AG04450 (cell line): ENCODE data around the gene ACHE. TPM values are rescaled to one million over a fixed set of nuclear protein-coding genes. Genes with fewer than 3 reads are reported as not detected.

Experiments used
- CTCF ChIA-PET: fragments of 300-600, 350-600 bp; formaldehyde crosslinking; extraction: SDS; loops from one replicate; lab custom pipeline; 2022; ENCODE audit warnings: antibody characterized with exemption, inconsistent platforms; lab: Charles Lee
- POLR2A ChIA-PET: fragments of 350-600 bp; formaldehyde crosslinking; extraction: SDS; loops from one replicate; lab custom pipeline; 2021; ENCODE audit warnings: antibody characterized with exemption, inconsistent platforms; lab: Yijun Ruan, JAX
- DNase-seq: peaks from one replicate; pipeline ENCODE4 v3.0.0-alpha.2; 2011; ENCODE audit warnings: low read depth, low spot score
- H3K27ac ChIP-seq: one replicate; pipeline ENCODE4 v1.5.1; 2012; ENCODE audit warnings: low read depth, low read length, control low read depth
- H3K27me3 ChIP-seq: one replicate; pipeline ENCODE4 v1.6.0; 2012; ENCODE audit warnings: low read length; ENCODE audit not compliant: control insufficient read depth, insufficient read depth
- H3K4me3 ChIP-seq: 2 replicates; pipeline ENCODE4 v1.5.1; 2011; ENCODE audit warnings: mild to moderate bottlenecking, low read depth, low read length, control low read depth
- H3K9me3 ChIP-seq: 2 replicates; pipeline ENCODE4 v1.5.1; 2012; ENCODE audit warnings: low read length; ENCODE audit not compliant: control insufficient read depth, insufficient read depth
- CTCF ChIP-seq: IDR thresholded peaks from 2 replicates; pipeline ENCODE4 v1.5.1; 2011; ENCODE audit warnings: low read depth, low read length, control low read depth, inconsistent platforms
- polyA plus RNA-seq: library from polyadenylated mRNA; depleted of rRNA; stranded (reverse); fragments of >200 nt; gene quantifications from 2 replicates; pipeline ENCODE4 v1.2.3, GENCODE V29; 2011

The ACHE gene
- polyA plus RNA-seq, 1 experiment = 0.24 TPM

DNA sequence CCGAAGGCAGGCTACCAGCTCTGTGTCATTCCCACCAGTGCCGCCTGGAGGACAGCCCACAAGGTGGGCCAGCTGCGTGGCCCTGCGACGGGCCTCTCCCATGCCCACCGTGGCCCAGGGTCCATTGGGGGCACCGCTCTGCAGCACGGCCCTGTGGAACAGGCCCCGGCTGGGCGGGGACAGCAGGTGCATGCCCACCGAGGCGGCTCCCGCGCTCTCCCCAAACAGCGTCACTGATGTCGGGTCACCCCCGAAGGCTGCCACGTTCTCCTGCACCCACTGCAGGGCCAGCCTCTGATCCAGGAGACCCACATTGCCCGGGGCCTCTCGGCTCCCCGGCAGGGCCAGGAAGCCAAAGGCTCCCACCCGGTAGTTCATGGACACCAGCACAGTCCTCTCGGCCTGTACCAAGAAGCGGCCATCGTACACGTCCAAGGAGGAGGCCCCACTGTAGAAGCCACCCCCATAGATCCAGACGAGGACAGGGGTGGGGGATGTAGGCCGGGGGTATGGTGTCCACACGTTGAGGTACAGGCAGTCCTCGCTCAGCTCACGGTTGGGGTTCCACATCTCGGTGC, 2.3 kb downstream of the ACHE start:
- ChIA-PET POLR2A (no interaction called here), CTCF (interaction anchor here (0.6 to 1.1 kb wide), 2 partner anchors 184 to 351 kb away, joined by 3 to 6 read pairs; no protein-coding TSS in a partner anchor)
- Histone ChIP-seq H3K27me3 (peaks cover 26% of the 10 kb centered on the region), H3K27ac (no peak overlapping the region), H3K4me3 (no peak overlapping the region), H3K9me3 (no peaks in the 10 kb centered on the region; the same call in 1 of the 2 replicates)
- no peak for DNase-seq
- TF ChIP-seq CTCF = no peak

DNA sequence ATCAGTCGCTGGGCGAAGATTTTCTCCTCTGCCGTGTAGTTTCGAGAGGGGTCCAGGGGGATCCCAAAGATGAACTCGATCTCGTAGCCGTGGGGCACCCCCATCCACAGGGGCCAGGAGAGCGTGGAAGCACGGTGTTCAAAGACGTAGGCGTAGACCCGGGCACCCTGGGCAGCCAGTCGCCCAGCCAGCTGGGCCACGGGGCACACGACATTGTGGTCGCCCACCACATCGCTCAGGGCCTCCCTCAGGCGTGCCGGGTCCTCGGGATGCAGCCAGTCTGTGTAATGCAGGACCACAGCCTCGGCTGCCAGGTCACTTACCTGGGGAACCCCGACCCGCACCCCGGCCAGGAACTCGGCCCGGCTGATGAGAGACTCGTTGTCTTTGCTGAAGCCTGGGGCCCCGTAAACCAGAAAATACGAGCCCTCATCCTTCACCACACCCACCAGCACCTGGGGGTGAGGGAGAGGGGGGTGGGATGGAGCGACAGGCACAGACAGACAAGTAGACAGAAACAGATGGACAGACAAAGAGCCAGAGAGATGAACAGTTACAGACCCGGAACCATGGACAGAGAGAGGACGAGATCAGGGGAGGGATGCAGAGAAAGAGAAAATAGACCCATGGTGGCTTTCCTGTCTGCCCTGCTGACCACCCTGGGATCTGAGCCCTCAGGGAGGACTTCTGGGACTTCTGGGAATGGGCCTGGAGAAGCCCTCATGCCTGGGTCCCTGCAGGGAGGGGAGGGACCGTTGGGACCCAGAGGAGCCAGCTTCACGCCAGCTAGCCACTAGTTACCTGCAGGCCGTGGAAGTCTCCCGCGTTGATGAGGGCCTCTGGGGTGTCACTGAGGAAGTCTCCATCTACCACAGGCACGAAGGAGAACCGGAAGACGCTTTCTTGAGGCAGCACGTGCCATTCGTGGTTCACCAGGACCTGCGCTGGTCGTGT, 3.0 kb downstream of the ACHE start:
- no peaks in the 10 kb centered on the region; the same call in 1 of the 2 replicates for H3K9me3 ChIP-seq
- H3K4me3 ChIP-seq = no peak overlapping the region
- no peak for DNase-seq
- ChIA-PET CTCF (no interaction called here), POLR2A (no interaction called here)
- TF ChIP-seq CTCF = no peak
- H3K27ac ChIP-seq = no peak overlapping the region
- peaks cover 21% of the 10 kb centered on the region for H3K27me3 ChIP-seq

DNA sequence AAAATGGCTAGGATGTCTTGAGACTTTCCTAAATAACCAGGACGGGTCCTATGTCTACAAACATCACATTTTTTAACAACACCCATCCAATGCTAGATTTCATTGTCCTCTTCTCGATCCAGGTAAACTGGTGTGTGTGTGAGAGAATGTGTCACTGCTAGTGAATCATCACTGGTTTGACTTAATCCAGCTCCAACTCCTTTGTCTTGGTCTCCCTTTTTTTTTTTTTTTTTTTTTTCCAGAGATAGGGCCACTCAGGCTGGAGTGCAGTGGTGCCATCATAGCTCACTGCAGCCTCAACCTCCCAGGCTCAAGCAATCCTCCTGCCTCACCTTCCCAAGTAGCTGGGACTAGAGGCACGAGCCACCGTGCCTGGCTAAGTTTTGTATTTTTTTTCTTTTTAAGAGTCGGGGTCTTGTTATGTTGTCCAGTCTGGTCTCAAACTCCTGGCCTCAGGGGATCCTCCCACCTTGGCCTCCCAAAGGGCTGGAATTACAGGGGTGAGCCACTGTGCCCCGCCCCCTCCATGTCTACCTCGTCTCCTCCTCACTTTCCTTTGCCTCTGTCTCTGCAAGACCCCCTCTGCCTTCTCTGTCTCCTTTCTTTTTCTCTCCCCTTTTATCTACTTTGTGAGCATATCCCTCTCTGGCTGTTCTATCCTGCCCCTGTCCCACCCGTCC, 4.0 kb downstream of the ACHE start:
- peaks cover 4% of the 10 kb centered on the region; the same call in 1 of the 2 replicates for H3K9me3 ChIP-seq
- POLR2A ChIA-PET = no interaction called here
- DNase-seq = no peak
- peaks cover 16% of the 10 kb centered on the region for H3K27me3 ChIP-seq
- CTCF ChIA-PET = interaction anchor here (0.8 to 1.0 kb wide), 4 partner anchors 167 to 190 kb away, joined by 3 to 10 read pairs (median 4); no protein-coding TSS in a partner anchor
- TF ChIP-seq CTCF = no peak
- no peak overlapping the region for H3K27ac ChIP-seq
- H3K4me3 ChIP-seq = no peak overlapping the region

DNA sequence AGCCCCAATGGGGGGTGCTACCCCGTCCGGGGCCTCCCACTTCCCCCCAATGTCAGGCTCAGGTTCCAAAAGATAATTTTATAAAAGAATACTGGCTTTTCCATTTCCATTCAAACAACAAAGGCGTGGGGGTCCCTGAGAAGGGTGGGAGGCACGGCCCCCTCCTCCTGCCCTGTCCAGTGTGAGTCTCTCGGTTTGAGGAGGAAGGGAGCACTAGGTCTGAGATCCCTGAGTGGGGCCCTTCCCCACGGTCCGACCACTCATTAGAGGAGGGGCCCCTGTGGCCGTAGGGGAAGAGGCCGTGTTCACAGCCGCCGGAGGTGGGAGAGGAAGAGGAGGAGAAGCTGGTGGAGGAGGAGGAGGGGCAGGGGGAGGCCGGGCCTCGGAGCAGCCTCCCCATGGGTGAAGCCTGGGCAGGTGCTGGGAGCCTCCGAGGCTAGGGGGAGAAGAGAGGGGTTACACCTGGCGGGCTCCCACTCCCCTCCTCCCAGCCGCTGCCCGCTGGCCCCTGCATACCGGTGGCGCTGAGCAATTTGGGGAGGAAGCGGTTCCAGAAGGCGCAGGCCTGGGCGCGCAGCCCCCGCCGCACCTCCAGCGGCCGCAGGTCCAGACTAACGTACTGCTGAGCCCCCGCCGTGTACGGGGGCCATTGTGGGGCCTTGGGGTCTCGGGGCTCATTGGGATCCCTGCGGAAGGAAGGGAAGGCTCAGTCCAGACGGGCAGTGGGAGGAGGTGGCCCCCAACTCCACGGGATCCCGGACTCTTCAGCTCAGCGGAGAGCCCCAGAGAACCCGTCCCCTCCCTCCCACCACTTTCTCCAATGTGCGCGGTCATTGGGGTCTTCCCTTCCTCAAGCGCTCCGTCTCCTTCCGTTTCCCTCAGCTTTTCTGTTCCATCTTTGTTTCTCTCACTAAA, 4.8 kb downstream of the ACHE start:
- ChIA-PET POLR2A (interaction anchor here (1.4 to 4.4 kb wide), 2 partner anchors 14 to 24 kb away, joined by 7 to 71 read pairs; partner anchors contain the start of genes SRRT and TRIP6), CTCF (interaction anchor here (0.7 to 1.4 kb wide), 7 partner anchors 7 to 327 kb away, joined by 3 to 10 read pairs (median 5); partner anchors contain the start of genes PLOD3, POP7 and ZNHIT1)
- Histone ChIP-seq H3K9me3 (peaks cover 4% of the 10 kb centered on the region; the same call in 1 of the 2 replicates), H3K27ac (peak overlapping the region; percentile 75), H3K4me3 (peak overlapping the region; percentile 63), H3K27me3 (peaks cover 8% of the 10 kb centered on the region)
- DNase-seq = no peak
- no peak for TF ChIP-seq CTCF
